ENCODE results near the gene TMEM263. TPM values are rescaled to one million over a fixed set of nuclear protein-coding genes. Genes with fewer than 3 reads are reported as not detected.

TMEM263 gene
- total and polyA plus RNA-seq, 2 of the 13 experiments (the other 11 are each of a cell fraction or from before 2014, with no cell fraction given): 25.9 to 58.6 TPM

DNA sequence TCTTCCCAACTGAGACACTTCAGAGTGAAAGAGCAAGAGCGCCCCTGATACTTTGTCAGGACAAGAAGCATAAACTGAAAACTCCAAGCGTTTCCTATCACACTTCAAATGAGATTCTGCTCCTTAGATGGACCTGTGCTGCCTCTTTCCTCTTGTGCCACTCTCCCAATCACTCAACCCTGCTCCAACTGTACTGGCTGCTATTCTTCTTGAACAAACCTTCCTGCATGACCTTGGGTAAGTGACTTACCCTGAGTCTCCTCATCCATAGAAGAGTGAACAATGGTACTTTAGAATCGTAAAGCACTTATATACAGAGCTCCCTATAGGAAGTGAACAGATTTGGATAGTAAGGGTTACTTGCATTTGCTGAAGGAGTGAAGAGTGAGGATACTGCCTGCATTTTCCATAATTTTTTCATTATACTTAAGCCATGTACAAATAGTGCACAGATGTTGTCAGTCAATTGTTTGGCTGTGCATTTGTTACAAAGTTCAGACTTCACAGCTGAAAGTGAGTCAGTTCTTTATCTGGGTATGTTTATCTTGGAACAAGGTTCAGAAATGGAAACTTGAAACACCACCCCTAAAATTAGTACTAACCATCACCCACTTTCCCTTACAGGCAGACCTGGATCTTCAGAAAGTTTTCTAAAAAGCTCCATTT lies 20.4 kb downstream of the TMEM263 start:
- Histone ChIP-seq H3K4me2 (ENCODE audit: low read depth, low read length) (peak overlapping the region; percentile 62), H3K4me1 (ENCODE audit: insufficient read depth, low read length) (peaks cover 85% of the 10 kb centered on the region), H3K9ac (ENCODE audit: insufficient read depth, low read depth, low read length) (peak overlapping the region; percentile 44), H3K27ac (ENCODE audit: extremely low read length, insufficient read depth, low read length) (peak overlapping the region; percentile 75), H3K79me2 (ENCODE audit: insufficient read depth, low read length) (peaks cover 4% of the 10 kb centered on the region), H3K27me3 (ENCODE audit: control insufficient read depth in 1 of 2, insufficient read depth in 2 of 2, low read length in 2 of 2) (no peaks in the 10 kb centered on the region), H3K4me3 (replicated peaks in 1 of 3; ENCODE audit: insufficient read depth in 1 of 3, low read depth in 2 of 3, low read length in 3 of 3) (peak overlapping the region in 2 of 3 experiments; percentile 9 to 17; a peak in 3 of 6 replicates), H3K36me3 (replicated peaks in 1 of 2; ENCODE audit: control insufficient read depth in 1 of 2, insufficient read depth in 2 of 2, low read length in 2 of 2) (peaks cover 1 to 3% of the 10 kb centered on the region in 2 experiments), H4K20me1 (ENCODE audit: insufficient read depth, low read length) (peaks cover 6% of the 10 kb centered on the region; the same call in 1 of the 2 replicates), H2AFZ (ENCODE audit: low read length) (no peak overlapping the region), H3K9me3 (ENCODE audit: low read length) (no peaks in the 10 kb centered on the region)
- ATAC-seq: peak; percentile 75
- CTCF ChIA-PET (ENCODE audit: low intra/inter-chr PET ratio, low total read pairs): no interaction called here
- FAIRE-seq: no peak
- in situ Hi-C loops (cut with HindIII; ENCODE audit: extremely low pct_ligation_motif_present, low pct_unique_long_range_greater_than_20kb) (no loop called here), intact Hi-C loops (cut with micrococcal nuclease; ENCODE audit: unreplicated experiment) (loop anchor here (1.0 kb wide), 1 partner anchor 20 kb away; no protein-coding TSS in a partner anchor)
- POLR2A ChIA-PET: interaction anchor here (3.7 to 5.5 kb wide), 2 partner anchors 11 to 20 kb away, joined by 33 to 50 read pairs; partner anchors contain the start of genes MTERF2 and TMEM263
- BruUV-seq (replicated peaks): no TSS peak
- WGBS (ENCODE audit: low lambda C conversion rate): 30% methylated on average over 3 of the region's 3 CpGs
- peak; percentile 83 for DNase-seq (ENCODE audit: low spot score)
- TF ChIP-seq HOXD1 (CRISPR knock-in tag; IDR thresholded peaks at IDR 0.05): 0 out of 2 replicates have a peak, but pooled peaks have one; percentile 12
- peak; percentile 52; the same call in 1 of the 2 replicates for TF ChIP-seq ZKSCAN8 (CRISPR knock-in tag; IDR thresholded peaks at IDR 0.05; ENCODE audit: borderline replicate concordance)
- TF ChIP-seq, protein P1, sequence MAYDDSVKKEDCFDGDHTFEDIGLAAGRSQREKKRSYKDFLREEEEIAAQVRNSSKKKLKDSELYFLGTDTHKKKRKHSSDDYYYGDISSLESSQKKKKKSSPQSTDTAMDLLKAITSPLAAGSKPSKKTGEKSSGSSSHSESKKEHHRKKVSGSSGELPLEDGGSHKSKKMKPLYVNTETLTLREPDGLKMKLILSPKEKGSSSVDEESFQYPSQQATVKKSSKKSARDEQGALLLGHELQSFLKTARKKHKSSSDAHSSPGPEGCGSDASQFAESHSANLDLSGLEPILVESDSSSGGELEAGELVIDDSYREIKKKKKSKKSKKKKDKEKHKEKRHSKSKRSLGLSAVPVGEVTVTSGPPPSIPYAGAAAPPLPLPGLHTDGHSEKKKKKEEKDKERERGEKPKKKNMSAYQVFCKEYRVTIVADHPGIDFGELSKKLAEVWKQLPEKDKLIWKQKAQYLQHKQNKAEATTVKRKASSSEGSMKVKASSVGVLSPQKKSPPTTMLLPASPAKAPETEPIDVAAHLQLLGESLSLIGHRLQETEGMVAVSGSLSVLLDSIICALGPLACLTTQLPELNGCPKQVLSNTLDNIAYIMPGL (CRISPR knock-in tag; IDR thresholded peaks at IDR 0.05; ENCODE audit: borderline replicate concordance in 1 of 2, low read depth in 1 of 2): no peak
- TF ChIP-seq, protein P2, sequence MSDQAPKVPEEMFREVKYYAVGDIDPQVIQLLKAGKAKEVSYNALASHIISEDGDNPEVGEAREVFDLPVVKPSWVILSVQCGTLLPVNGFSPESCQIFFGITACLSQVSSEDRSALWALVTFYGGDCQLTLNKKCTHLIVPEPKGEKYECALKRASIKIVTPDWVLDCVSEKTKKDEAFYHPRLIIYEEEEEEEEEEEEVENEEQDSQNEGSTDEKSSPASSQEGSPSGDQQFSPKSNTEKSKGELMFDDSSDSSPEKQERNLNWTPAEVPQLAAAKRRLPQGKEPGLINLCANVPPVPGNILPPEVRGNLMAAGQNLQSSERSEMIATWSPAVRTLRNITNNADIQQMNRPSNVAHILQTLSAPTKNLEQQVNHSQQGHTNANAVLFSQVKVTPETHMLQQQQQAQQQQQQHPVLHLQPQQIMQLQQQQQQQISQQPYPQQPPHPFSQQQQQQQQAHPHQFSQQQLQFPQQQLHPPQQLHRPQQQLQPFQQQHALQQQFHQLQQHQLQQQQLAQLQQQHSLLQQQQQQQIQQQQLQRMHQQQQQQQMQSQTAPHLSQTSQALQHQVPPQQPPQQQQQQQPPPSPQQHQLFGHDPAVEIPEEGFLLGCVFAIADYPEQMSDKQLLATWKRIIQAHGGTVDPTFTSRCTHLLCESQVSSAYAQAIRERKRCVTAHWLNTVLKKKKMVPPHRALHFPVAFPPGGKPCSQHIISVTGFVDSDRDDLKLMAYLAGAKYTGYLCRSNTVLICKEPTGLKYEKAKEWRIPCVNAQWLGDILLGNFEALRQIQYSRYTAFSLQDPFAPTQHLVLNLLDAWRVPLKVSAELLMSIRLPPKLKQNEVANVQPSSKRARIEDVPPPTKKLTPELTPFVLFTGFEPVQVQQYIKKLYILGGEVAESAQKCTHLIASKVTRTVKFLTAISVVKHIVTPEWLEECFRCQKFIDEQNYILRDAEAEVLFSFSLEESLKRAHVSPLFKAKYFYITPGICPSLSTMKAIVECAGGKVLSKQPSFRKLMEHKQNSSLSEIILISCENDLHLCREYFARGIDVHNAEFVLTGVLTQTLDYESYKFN (CRISPR knock-in tag; conservative IDR thresholded peaks at IDR 0.05): peak; percentile 90
- 0 out of 2 replicates have a peak, but pooled peaks have one; percentile 25 for TF ChIP-seq IRF2 (CRISPR knock-in tag; IDR thresholded peaks at IDR 0.05)
- TF ChIP-seq ZNF235 (CRISPR knock-in tag; IDR thresholded peaks at IDR 0.05; ENCODE audit: borderline replicate concordance): no peak
- 0 out of 2 replicates have a peak, but pooled peaks have one; percentile 28 for TF ChIP-seq ZFP1 (CRISPR knock-in tag; IDR thresholded peaks at IDR 0.05)
- peak; percentile 43; the same call in 1 of the 2 replicates for TF ChIP-seq RARA (CRISPR knock-in tag; IDR thresholded peaks at IDR 0.05)
- TF ChIP-seq KMT2B (CRISPR knock-in tag; IDR thresholded peaks at IDR 0.05): 0 out of 2 replicates have a peak, but pooled peaks have one; percentile 18
- TF ChIP-seq HMG20A (CRISPR knock-in tag; IDR thresholded peaks at IDR 0.05; ENCODE audit: borderline replicate concordance): peak; percentile 58; the same call in 1 of the 2 replicates
- TF ChIP-seq, protein P3, sequence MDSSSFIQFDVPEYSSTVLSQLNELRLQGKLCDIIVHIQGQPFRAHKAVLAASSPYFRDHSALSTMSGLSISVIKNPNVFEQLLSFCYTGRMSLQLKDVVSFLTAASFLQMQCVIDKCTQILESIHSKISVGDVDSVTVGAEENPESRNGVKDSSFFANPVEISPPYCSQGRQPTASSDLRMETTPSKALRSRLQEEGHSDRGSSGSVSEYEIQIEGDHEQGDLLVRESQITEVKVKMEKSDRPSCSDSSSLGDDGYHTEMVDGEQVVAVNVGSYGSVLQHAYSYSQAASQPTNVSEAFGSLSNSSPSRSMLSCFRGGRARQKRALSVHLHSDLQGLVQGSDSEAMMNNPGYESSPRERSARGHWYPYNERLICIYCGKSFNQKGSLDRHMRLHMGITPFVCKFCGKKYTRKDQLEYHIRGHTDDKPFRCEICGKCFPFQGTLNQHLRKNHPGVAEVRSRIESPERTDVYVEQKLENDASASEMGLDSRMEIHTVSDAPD (CRISPR knock-in tag; IDR thresholded peaks at IDR 0.05): no peak
- TF ChIP-seq POLR2AphosphoS5 (IDR thresholded peaks at IDR 0.05; ENCODE audit: low read depth, low read length): peak; percentile 38; the same call in 1 of the 2 replicates
- TF ChIP-seq TEAD3 (CRISPR knock-in tag; optimal IDR thresholded peaks at IDR 0.05; ENCODE audit: borderline replicate concordance): peak; percentile 26
- TF ChIP-seq, protein P4, sequence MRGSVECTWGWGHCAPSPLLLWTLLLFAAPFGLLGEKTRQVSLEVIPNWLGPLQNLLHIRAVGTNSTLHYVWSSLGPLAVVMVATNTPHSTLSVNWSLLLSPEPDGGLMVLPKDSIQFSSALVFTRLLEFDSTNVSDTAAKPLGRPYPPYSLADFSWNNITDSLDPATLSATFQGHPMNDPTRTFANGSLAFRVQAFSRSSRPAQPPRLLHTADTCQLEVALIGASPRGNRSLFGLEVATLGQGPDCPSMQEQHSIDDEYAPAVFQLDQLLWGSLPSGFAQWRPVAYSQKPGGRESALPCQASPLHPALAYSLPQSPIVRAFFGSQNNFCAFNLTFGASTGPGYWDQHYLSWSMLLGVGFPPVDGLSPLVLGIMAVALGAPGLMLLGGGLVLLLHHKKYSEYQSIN (CRISPR knock-in tag; IDR thresholded peaks at IDR 0.05; ENCODE audit: borderline replicate concordance): no peak
- TF ChIP-seq DPF2 (CRISPR knock-in tag; IDR thresholded peaks at IDR 0.05; ENCODE audit: borderline replicate concordance, low read depth): peak; percentile 48; the same call in 1 of the 2 replicates
